ENCODE results near the gene CFAP65. TPM values are rescaled to one million over a fixed set of nuclear protein-coding genes. Genes with fewer than 3 reads are reported as not detected.

Gene CFAP65
- total and polyA plus RNA-seq, 9 of the 15 experiments (the other 6 are each of a cell fraction or from before 2014, with no cell fraction given), result not detected

- TF ChIP-seq ID3 (CRISPR knock-in tag; IDR thresholded peaks at IDR 0.05), result no peak
- TF ChIP-seq ID3 (tag; IDR thresholded peaks at IDR 0.05), result no peak
- peak; percentile 78 for TF ChIP-seq STAG1 (CRISPR knock-in tag; IDR thresholded peaks at IDR 0.05; ENCODE audit: borderline replicate concordance)
- no peak for TF ChIP-seq XRCC5 (IDR thresholded peaks at IDR 0.05; ENCODE audit: low read depth, low read length)
- no peak for TF ChIP-seq RBM14 (IDR thresholded peaks at IDR 0.05; ENCODE audit: borderline replicate concordance, insufficient read depth, low read depth, low read length)
- peak; percentile 46; the same call in 1 of the 2 replicates for TF ChIP-seq RB1 (IDR thresholded peaks at IDR 0.05; ENCODE audit: low read depth)
- TF ChIP-seq ZNF263 (CRISPR knock-in tag; IDR thresholded peaks at IDR 0.05; ENCODE audit: borderline replicate concordance), result peak; percentile 83
- no peak for TF ChIP-seq PKNOX1 (IDR thresholded peaks at IDR 0.05)
- peak; percentile 75 to 89 (median 78) for TF ChIP-seq CTCF (IDR thresholded peaks at IDR 0.05 in 2 of 3, conservative IDR thresholded peaks at IDR 0.05 in 1 of 3; ENCODE audit: insufficient read depth in 2 of 3, low read depth in 1 of 3, low read length in 3 of 3)
- TF ChIP-seq DEAF1 (CRISPR knock-in tag; IDR thresholded peaks at IDR 0.05), result peak; percentile 50; the same call in 1 of the 2 replicates
- TF ChIP-seq RAD21 (CRISPR knock-in tag; conservative IDR thresholded peaks at IDR 0.05 in 1 of 2, IDR thresholded peaks at IDR 0.05 in 1 of 2), result peak; percentile 81 to 86
- no peak for TF ChIP-seq MECOM (CRISPR knock-in tag; IDR thresholded peaks at IDR 0.05)
- no peak for TF ChIP-seq FOXP1 (CRISPR knock-in tag; IDR thresholded peaks at IDR 0.05)
- TF ChIP-seq PHF8 (IDR thresholded peaks at IDR 0.05; ENCODE audit: borderline replicate concordance, low read length), result no peak
- no peak for TF ChIP-seq MTA1 (IDR thresholded peaks at IDR 0.05; ENCODE audit: borderline replicate concordance)
- no peak for TF ChIP-seq CCNT2 (IDR thresholded peaks at IDR 0.05; ENCODE audit: borderline replicate concordance, extremely low read depth, insufficient read length, low read depth, low read length)
- peak; percentile 92 for TF ChIP-seq SMC3 (conservative IDR thresholded peaks at IDR 0.05; ENCODE audit: insufficient read depth, low read depth, low read length)
- TF ChIP-seq ZNF232 (CRISPR knock-in tag; IDR thresholded peaks at IDR 0.05), result no peak
Measured at GRCh38 chr2:219057709-219058540, 16.6 kb upstream of the CFAP65 start (continued).

Measured in K562 (cell line).